Gastrocnemius medialis (tissue), 4 donors: Measurements from ENCODE around the gene PILRB.

ENCODE experiments used
- CTCF ChIP-seq, 5 experiments: fragments of 450-650 bp in 3 of 5; fragments of 200-600 bp in 2 of 5; sonication (generic) in 2 of 5; IDR thresholded peaks in 4 of 5; conservative IDR thresholded peaks in 1 of 5; 1 replicate in 4 of 5; 2 replicates in 1 of 5; pipeline ENCODE4 v1.5.1; 2016 to 2019; ENCODE audit warnings: antibody characterized with exemption in 5 of 5, mild to moderate bottlenecking in 3 of 5, moderate library complexity in 3 of 5
- POLR2A ChIP-seq, 2 donors: fragments of 450-650 bp; IDR thresholded peaks; one replicate each; pipeline ENCODE4 v1.6.1; 2017; ENCODE audit warnings: antibody characterized with exemption in 2 of 2, mild to moderate bottlenecking in 2 of 2, moderate library complexity in 2 of 2

- no peak for TF ChIP-seq CTCF (IDR thresholded peaks at IDR 0.05 in 4 of 5, conservative IDR thresholded peaks at IDR 0.05 in 1 of 5)
- TF ChIP-seq POLR2A (IDR thresholded peaks at IDR 0.05) = no peak
Measured at GRCh38 chr7:100371561-100372171, 13.7 kb downstream of the PILRB start.
